GM23338 (cell line): ENCODE results near the gene ASB8. TPM values are rescaled to one million over a fixed set of nuclear protein-coding genes. Genes with fewer than 3 reads are reported as not detected.

Source experiments
- ATAC-seq: fragments of 200-7000 bp; cut with Tn5 transposase; 3 replicates; pipeline ENCODE4 v1.9.1; 2020
- DNase-seq: peaks from one replicate; pipeline ENCODE4 v3.0.0-alpha.2; 2015; ENCODE audit warnings: low spot score
- H2AFZ ChIP-seq: fragments of 200-600 bp; sonication (generic); 2 replicates; pipeline ENCODE4 v1.8.0; 2016; ENCODE audit warnings: antibody characterized with exemption, mild to moderate bottlenecking, moderate library complexity
- H3F3A ChIP-seq: fragments of 200-600 bp; sonication (generic); replicated peaks from 2 replicates; pipeline ENCODE4 v1.8.0; 2017; ENCODE audit warnings: antibody characterized with exemption, mixed run types, low read depth
- H3K27ac ChIP-seq: fragments of 200-600 bp; sonication (generic); 2 replicates; pipeline ENCODE4 v1.6.1; 2016; ENCODE audit warnings: low read depth
- H3K27me3 ChIP-seq: fragments of 200-600 bp; sonication (generic); 2 replicates; pipeline ENCODE4 v1.8.0; 2016; ENCODE audit warnings: mild to moderate bottlenecking, mixed run types, moderate library complexity; ENCODE audit not compliant: insufficient read depth
- H3K36me3 ChIP-seq: fragments of 200-600 bp; sonication (generic); 2 replicates; pipeline ENCODE4 v1.8.0; 2016; ENCODE audit warnings: mild to moderate bottlenecking; ENCODE audit not compliant: insufficient read depth
- H3K4me1 ChIP-seq: fragments of 200-600 bp; sonication (generic); 2 replicates; pipeline ENCODE4 v1.8.0; 2016; ENCODE audit warnings: mild to moderate bottlenecking, moderate library complexity; ENCODE audit not compliant: insufficient read depth
- H3K4me2 ChIP-seq: fragments of 200-600 bp; sonication (generic); 2 replicates; pipeline ENCODE4 v1.7.1; 2017; ENCODE audit warnings: mixed run types
- H3K4me3 ChIP-seq: fragments of 200-600 bp; sonication (generic); 2 replicates; pipeline ENCODE4 v1.6.1; 2016; ENCODE audit warnings: mixed run types
- H3K79me2 ChIP-seq: fragments of 200-600 bp; sonication (generic); replicated peaks from 2 replicates; pipeline ENCODE4 v1.8.0; 2017; ENCODE audit warnings: mild to moderate bottlenecking; ENCODE audit not compliant: insufficient read depth
- H3K9me2 ChIP-seq: fragments of 200-600 bp; sonication (generic); 2 replicates; pipeline ENCODE4 v1.8.0; 2017; ENCODE audit not compliant: insufficient read depth
- H4K20me1 ChIP-seq: fragments of 200-600 bp; sonication (generic); replicated peaks from 2 replicates; pipeline ENCODE4 v1.8.0; 2017; ENCODE audit warnings: mild to moderate bottlenecking; ENCODE audit not compliant: insufficient read depth
- H3K27ac Mint-ChIP-seq: 2 replicates; pipeline ENCODE4 v1.8.0; 2020; ENCODE audit warnings: inconsistent platforms, mild to moderate bottlenecking, moderate library complexity, mixed read lengths
- H3K27me3 Mint-ChIP-seq: 3 replicates; pipeline ENCODE4 v1.8.0; 2022; ENCODE audit warnings: low read depth, mild to moderate bottlenecking, moderate library complexity, mixed read lengths, inconsistent platforms; ENCODE audit not compliant: insufficient read depth, poor library complexity
- H3K36me3 Mint-ChIP-seq: 3 replicates; pipeline ENCODE4 v1.8.0; 2021; ENCODE audit warnings: low read depth, mild to moderate bottlenecking, inconsistent platforms, moderate library complexity, mixed read lengths
- H3K4me1 Mint-ChIP-seq: 3 replicates; pipeline ENCODE4 v1.8.0; 2020; ENCODE audit warnings: mild to moderate bottlenecking, inconsistent platforms, mixed read lengths
- H3K4me3 Mint-ChIP-seq: 3 replicates; pipeline ENCODE4 v1.8.0; 2021; ENCODE audit warnings: moderate library complexity, mild to moderate bottlenecking, inconsistent platforms, mixed read lengths
- H3K9me3 Mint-ChIP-seq: 3 replicates; pipeline ENCODE4 v1.8.0; 2020; ENCODE audit warnings: moderate library complexity, mild to moderate bottlenecking, inconsistent platforms, mixed read lengths
- CREB1 ChIP-seq: fragments of 250-450 bp; sonication (Bioruptor Pico); IDR thresholded peaks from 2 replicates; pipeline ENCODE4 v1.5.0; 2020; ENCODE audit warnings: low read depth, mild to moderate bottlenecking, moderate library complexity
- EZH2 ChIP-seq: fragments of 200-600 bp; sonication (generic); IDR thresholded peaks from one replicate; pipeline ENCODE4 v1.8.0; 2017; ENCODE audit warnings: antibody characterized with exemption, mild to moderate bottlenecking, low read depth; ENCODE audit not compliant: unreplicated experiment
- EZH2phosphoT487 ChIP-seq: fragments of 200-600 bp; sonication (generic); IDR thresholded peaks from one replicate; pipeline ENCODE4 v1.8.1; 2018; ENCODE audit warnings: antibody characterized with exemption; ENCODE audit not compliant: unreplicated experiment
- JUNB ChIP-seq: IDR thresholded peaks from one replicate; pipeline ENCODE4 v1.6.1; 2016; ENCODE audit warnings: antibody characterized with exemption; ENCODE audit not compliant: unreplicated experiment
- NANOG ChIP-seq: IDR thresholded peaks from 2 replicates; pipeline ENCODE4 v1.6.1; 2016; ENCODE audit warnings: antibody characterized with exemption, borderline replicate concordance
- POLR2AphosphoS5 ChIP-seq: IDR thresholded peaks from 2 replicates; pipeline ENCODE4 v1.6.1; 2016; ENCODE audit warnings: antibody characterized with exemption, low read depth
- STAT1 ChIP-seq: IDR thresholded peaks from one replicate; pipeline ENCODE4 v1.6.1; 2016; ENCODE audit warnings: antibody characterized with exemption; ENCODE audit not compliant: unreplicated experiment
- ZNF114 ChIP-seq: fragments of 250-450 bp; sonication (Bioruptor Pico); IDR thresholded peaks from 2 replicates; pipeline ENCODE4 v1.5.0; 2020; ENCODE audit warnings: mild to moderate bottlenecking, moderate library complexity
- ZNF331 ChIP-seq: fragments of 250-450 bp; sonication (Bioruptor Pico); IDR thresholded peaks from 2 replicates; pipeline ENCODE4 v1.5.0; 2020; ENCODE audit warnings: low read depth, mild to moderate bottlenecking, moderate library complexity
- polyA plus RNA-seq: library from polyadenylated mRNA; unstranded; fragments of >200 nt; fragmentation: Nextera tagmentation; extraction: Ambion mirVana; gene quantifications from 2 replicates; pipeline ENCODE4 v1.2.1, GENCODE V29; 2016
- total RNA-seq: library from RNA; depleted of rRNA; stranded (reverse); fragments of >200 nt; shearing (Covaris generic); gene quantifications from 2 replicates; pipeline ENCODE4 v1.2.3, GENCODE V29; 2014
- TF ChIP-seq, protein P1 (sequence below): IDR thresholded peaks from 2 replicates; pipeline ENCODE4 v1.6.1; 2016; ENCODE audit warnings: antibody characterized with exemption
- TF ChIP-seq, protein P2 (sequence below), 2 experiments: fragments of 200-600 bp in 1 of 2; sonication (generic) in 1 of 2; conservative IDR thresholded peaks; 2 replicates each; pipeline versions ENCODE4 v1.5.1 to v1.6.1; 2016 to 2017; ENCODE audit warnings: antibody characterized with exemption in 2 of 2, low read depth in 2 of 2, mild to moderate bottlenecking in 2 of 2, moderate library complexity in 1 of 2
- TF ChIP-seq, protein P3 (sequence below): IDR thresholded peaks from one replicate; pipeline ENCODE4 v1.6.1; 2018; ENCODE audit warnings: antibody characterized with exemption; ENCODE audit not compliant: unreplicated experiment
- TF ChIP-seq, protein P4 (sequence below): fragments of 250-450 bp; sonication (Bioruptor Pico); IDR thresholded peaks from 2 replicates; pipeline ENCODE4 v1.5.0; 2020; ENCODE audit warnings: mild to moderate bottlenecking, moderate library complexity

The ASB8 gene
- total and polyA plus RNA-seq, 2 experiments from 2014 or later, result 5.4 to 8.4 TPM

DNA sequence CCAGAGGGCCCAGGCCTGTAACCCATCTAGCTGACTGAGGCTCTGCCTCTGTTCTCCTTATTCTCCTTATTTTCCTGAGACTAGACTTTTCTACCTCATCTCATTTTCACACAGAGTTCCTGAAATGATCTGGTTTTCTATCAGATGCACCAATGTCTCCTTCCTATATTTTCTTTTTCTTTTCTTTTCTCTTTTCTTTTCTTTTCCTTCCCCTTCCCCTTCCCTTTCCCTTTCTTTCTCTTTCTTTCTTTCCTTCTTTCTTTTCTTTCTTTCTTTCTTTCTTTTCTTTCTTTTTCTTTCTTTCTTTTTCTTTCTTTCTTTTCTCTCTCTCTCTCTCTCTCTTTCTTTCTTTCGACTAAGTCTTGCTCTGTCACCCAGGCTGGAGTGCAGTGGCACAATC is 23.1 kb upstream of the ASB8 start:
- no peak overlapping the region for H3K4me3 ChIP-seq
- no peak overlapping the region for H3K4me3 Mint-ChIP-seq
- no peaks in the 10 kb centered on the region for H3K36me3 Mint-ChIP-seq
- H3K27ac ChIP-seq, result no peak overlapping the region
- no peak overlapping the region for H3K27ac Mint-ChIP-seq
- TF ChIP-seq ZNF331 (CRISPR knock-in tag) (no peak), EZH2 (no peak), EZH2phosphoT487 (no peak), CREB1 (CRISPR knock-in tag) (no peak), NANOG (no peak), ZNF114 (CRISPR knock-in tag) (no peak), STAT1 (no peak), JUNB (no peak), POLR2AphosphoS5 (no peak)
- TF ChIP-seq, protein P1, sequence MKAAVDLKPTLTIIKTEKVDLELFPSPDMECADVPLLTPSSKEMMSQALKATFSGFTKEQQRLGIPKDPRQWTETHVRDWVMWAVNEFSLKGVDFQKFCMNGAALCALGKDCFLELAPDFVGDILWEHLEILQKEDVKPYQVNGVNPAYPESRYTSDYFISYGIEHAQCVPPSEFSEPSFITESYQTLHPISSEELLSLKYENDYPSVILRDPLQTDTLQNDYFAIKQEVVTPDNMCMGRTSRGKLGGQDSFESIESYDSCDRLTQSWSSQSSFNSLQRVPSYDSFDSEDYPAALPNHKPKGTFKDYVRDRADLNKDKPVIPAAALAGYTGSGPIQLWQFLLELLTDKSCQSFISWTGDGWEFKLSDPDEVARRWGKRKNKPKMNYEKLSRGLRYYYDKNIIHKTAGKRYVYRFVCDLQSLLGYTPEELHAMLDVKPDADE, result no peak
- TF ChIP-seq, protein P2, sequence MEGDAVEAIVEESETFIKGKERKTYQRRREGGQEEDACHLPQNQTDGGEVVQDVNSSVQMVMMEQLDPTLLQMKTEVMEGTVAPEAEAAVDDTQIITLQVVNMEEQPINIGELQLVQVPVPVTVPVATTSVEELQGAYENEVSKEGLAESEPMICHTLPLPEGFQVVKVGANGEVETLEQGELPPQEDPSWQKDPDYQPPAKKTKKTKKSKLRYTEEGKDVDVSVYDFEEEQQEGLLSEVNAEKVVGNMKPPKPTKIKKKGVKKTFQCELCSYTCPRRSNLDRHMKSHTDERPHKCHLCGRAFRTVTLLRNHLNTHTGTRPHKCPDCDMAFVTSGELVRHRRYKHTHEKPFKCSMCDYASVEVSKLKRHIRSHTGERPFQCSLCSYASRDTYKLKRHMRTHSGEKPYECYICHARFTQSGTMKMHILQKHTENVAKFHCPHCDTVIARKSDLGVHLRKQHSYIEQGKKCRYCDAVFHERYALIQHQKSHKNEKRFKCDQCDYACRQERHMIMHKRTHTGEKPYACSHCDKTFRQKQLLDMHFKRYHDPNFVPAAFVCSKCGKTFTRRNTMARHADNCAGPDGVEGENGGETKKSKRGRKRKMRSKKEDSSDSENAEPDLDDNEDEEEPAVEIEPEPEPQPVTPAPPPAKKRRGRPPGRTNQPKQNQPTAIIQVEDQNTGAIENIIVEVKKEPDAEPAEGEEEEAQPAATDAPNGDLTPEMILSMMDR (conservative IDR thresholded peaks at IDR 0.05; ENCODE audit: low read depth in 2 of 2), result no peak
- TF ChIP-seq, protein P3, sequence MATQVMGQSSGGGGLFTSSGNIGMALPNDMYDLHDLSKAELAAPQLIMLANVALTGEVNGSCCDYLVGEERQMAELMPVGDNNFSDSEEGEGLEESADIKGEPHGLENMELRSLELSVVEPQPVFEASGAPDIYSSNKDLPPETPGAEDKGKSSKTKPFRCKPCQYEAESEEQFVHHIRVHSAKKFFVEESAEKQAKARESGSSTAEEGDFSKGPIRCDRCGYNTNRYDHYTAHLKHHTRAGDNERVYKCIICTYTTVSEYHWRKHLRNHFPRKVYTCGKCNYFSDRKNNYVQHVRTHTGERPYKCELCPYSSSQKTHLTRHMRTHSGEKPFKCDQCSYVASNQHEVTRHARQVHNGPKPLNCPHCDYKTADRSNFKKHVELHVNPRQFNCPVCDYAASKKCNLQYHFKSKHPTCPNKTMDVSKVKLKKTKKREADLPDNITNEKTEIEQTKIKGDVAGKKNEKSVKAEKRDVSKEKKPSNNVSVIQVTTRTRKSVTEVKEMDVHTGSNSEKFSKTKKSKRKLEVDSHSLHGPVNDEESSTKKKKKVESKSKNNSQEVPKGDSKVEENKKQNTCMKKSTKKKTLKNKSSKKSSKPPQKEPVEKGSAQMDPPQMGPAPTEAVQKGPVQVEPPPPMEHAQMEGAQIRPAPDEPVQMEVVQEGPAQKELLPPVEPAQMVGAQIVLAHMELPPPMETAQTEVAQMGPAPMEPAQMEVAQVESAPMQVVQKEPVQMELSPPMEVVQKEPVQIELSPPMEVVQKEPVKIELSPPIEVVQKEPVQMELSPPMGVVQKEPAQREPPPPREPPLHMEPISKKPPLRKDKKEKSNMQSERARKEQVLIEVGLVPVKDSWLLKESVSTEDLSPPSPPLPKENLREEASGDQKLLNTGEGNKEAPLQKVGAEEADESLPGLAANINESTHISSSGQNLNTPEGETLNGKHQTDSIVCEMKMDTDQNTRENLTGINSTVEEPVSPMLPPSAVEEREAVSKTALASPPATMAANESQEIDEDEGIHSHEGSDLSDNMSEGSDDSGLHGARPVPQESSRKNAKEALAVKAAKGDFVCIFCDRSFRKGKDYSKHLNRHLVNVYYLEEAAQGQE, result no peak
- TF ChIP-seq, protein P4, sequence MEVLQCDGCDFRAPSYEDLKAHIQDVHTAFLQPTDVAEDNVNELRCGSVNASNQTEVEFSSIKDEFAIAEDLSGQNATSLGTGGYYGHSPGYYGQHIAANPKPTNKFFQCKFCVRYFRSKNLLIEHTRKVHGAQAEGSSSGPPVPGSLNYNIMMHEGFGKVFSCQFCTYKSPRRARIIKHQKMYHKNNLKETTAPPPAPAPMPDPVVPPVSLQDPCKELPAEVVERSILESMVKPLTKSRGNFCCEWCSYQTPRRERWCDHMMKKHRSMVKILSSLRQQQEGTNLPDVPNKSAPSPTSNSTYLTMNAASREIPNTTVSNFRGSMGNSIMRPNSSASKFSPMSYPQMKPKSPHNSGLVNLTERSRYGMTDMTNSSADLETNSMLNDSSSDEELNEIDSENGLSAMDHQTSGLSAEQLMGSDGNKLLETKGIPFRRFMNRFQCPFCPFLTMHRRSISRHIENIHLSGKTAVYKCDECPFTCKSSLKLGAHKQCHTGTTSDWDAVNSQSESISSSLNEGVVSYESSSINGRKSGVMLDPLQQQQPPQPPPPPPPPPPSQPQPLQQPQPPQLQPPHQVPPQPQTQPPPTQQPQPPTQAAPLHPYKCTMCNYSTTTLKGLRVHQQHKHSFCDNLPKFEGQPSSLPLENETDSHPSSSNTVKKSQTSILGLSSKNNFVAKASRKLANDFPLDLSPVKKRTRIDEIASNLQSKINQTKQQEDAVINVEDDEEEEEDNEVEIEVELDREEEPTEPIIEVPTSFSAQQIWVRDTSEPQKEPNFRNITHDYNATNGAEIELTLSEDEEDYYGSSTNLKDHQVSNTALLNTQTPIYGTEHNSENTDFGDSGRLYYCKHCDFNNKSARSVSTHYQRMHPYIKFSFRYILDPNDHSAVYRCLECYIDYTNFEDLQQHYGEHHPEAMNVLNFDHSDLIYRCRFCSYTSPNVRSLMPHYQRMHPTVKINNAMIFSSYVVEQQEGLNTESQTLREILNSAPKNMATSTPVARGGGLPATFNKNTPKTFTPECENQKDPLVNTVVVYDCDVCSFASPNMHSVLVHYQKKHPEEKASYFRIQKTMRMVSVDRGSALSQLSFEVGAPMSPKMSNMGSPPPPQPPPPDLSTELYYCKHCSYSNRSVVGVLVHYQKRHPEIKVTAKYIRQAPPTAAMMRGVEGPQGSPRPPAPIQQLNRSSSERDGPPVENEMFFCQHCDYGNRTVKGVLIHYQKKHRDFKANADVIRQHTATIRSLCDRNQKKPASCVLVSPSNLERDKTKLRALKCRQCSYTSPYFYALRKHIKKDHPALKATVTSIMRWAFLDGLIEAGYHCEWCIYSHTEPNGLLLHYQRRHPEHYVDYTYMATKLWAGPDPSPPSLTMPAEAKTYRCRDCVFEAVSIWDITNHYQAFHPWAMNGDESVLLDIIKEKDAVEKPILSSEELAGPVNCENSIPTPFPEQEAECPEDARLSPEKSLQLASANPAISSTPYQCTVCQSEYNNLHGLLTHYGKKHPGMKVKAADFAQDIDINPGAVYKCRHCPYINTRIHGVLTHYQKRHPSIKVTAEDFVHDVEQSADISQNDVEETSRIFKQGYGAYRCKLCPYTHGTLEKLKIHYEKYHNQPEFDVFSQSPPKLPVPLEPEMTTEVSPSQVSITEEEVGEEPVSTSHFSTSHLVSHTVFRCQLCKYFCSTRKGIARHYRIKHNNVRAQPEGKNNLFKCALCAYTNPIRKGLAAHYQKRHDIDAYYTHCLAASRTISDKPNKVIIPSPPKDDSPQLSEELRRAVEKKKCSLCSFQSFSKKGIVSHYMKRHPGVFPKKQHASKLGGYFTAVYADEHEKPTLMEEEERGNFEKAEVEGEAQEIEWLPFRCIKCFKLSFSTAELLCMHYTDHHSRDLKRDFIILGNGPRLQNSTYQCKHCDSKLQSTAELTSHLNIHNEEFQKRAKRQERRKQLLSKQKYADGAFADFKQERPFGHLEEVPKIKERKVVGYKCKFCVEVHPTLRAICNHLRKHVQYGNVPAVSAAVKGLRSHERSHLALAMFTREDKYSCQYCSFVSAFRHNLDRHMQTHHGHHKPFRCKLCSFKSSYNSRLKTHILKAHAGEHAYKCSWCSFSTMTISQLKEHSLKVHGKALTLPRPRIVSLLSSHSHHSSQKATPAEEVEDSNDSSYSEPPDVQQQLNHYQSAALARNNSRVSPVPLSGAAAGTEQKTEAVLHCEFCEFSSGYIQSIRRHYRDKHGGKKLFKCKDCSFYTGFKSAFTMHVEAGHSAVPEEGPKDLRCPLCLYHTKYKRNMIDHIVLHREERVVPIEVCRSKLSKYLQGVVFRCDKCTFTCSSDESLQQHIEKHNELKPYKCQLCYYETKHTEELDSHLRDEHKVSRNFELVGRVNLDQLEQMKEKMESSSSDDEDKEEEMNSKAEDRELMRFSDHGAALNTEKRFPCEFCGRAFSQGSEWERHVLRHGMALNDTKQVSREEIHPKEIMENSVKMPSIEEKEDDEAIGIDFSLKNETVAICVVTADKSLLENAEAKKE (CRISPR knock-in tag), result no peak
- H3K27me3 Mint-ChIP-seq, result peaks cover 37% of the 10 kb centered on the region
- no peaks in the 10 kb centered on the region for H3K9me2 ChIP-seq
- H3F3A ChIP-seq, result peaks cover 3% of the 10 kb centered on the region; the same call in 1 of the 2 replicates
- no peaks in the 10 kb centered on the region for H3K9me3 Mint-ChIP-seq
- ATAC-seq (no peak), DNase-seq (no peak)
- peaks cover 39% of the 10 kb centered on the region for H3K4me1 Mint-ChIP-seq
- H3K4me2 ChIP-seq, result no peak overlapping the region
- peaks cover 53% of the 10 kb centered on the region for H3K27me3 ChIP-seq
- no peaks in the 10 kb centered on the region for H4K20me1 ChIP-seq
- H3K36me3 ChIP-seq, result no peaks in the 10 kb centered on the region
- H2AFZ ChIP-seq, result no peak overlapping the region
- H3K4me1 ChIP-seq, result peaks cover 32% of the 10 kb centered on the region
- no peaks in the 10 kb centered on the region for H3K79me2 ChIP-seq
